PC-9 (cell line): ENCODE results near the gene DNAJC15. TPM values are rescaled to one million over a fixed set of nuclear protein-coding genes. Genes with fewer than 3 reads are reported as not detected.

Experiments
- BruUV-seq: library from RNA; stranded (reverse); fragments of 400-500 nt; replicated peaks from 2 replicates; lab custom pipeline; 2021; lab: Mats Ljungman, UMichigan
- CTCF ChIA-PET: fragments of 300-600 bp; sonication (Branson Sonifier 250); formaldehyde crosslinking; loops from one replicate; lab custom pipeline; 2022; ENCODE audit warnings: antibody characterized with exemption; lab: Charles Lee
- POLR2A ChIA-PET: fragments of 300-600 bp; sonication (Branson Sonifier 250); formaldehyde crosslinking; loops from one replicate; lab custom pipeline; 2022; ENCODE audit warnings: antibody characterized with exemption; ENCODE audit not compliant: unreplicated experiment; lab: Charles Lee
- DNase-seq, 2 experiments: peaks; one replicate each; pipeline versions ENCODE4 v3.0.0 to v3.0.0-alpha.2; 2015 to 2022; ENCODE audit warnings: mixed read lengths in 1 of 2
- H2AFZ ChIP-seq: fragments of 200-600 bp; sonication (generic); 2 replicates; pipeline ENCODE4 v1.8.1; 2017; ENCODE audit warnings: antibody characterized with exemption
- H3F3A ChIP-seq: fragments of 200-600 bp; sonication (generic); 2 replicates; pipeline ENCODE4 v1.8.1; 2017; ENCODE audit warnings: antibody characterized with exemption, mild to moderate bottlenecking, low read depth; ENCODE audit not compliant: insufficient read depth
- H3K27ac ChIP-seq: fragments of 200-600 bp; sonication (generic); 2 replicates; pipeline ENCODE4 v1.6.1; 2016; ENCODE audit warnings: mixed run types
- H3K27me3 ChIP-seq: fragments of 200-600 bp; sonication (generic); 2 replicates; pipeline ENCODE4 v1.6.1; 2016; ENCODE audit warnings: low read depth, mixed run types; ENCODE audit not compliant: insufficient read depth
- H3K36me3 ChIP-seq: fragments of 200-600 bp; sonication (generic); 2 replicates; pipeline ENCODE4 v1.6.1; 2016; ENCODE audit warnings: low read depth, mixed run types
- H3K4me1 ChIP-seq: fragments of 200-600 bp; sonication (generic); replicated peaks from 2 replicates; pipeline ENCODE4 v1.6.1; 2016; ENCODE audit warnings: mixed run types; ENCODE audit not compliant: insufficient read depth
- H3K4me2 ChIP-seq: fragments of 200-600 bp; sonication (generic); 2 replicates; pipeline ENCODE4 v1.6.1; 2017; ENCODE audit warnings: mixed run types
- H3K4me3 ChIP-seq: fragments of 200-600 bp; sonication (generic); 2 replicates; pipeline ENCODE4 v1.6.1; 2016; ENCODE audit warnings: mixed run types
- H3K79me2 ChIP-seq: fragments of 200-600 bp; sonication (generic); 2 replicates; pipeline ENCODE4 v1.6.1; 2017; ENCODE audit warnings: low read depth, mixed run types
- H3K9me2 ChIP-seq: fragments of 200-600 bp; sonication (generic); 2 replicates; pipeline ENCODE4 v1.8.1; 2017; ENCODE audit warnings: mild to moderate bottlenecking; ENCODE audit not compliant: insufficient read depth
- H3K9me3 ChIP-seq: fragments of 200-600 bp; sonication (generic); 2 replicates; pipeline ENCODE4 v1.8.1; 2016; ENCODE audit warnings: low read depth; ENCODE audit not compliant: insufficient read depth
- H4K20me1 ChIP-seq: fragments of 200-600 bp; sonication (generic); 2 replicates; pipeline ENCODE4 v1.8.1; 2017; ENCODE audit not compliant: insufficient read depth
- CTCF ChIP-seq: fragments of 200-600 bp; sonication (generic); conservative IDR thresholded peaks from 2 replicates; pipeline ENCODE4 v1.6.1; 2017; ENCODE audit warnings: mixed run types, antibody characterized with exemption, mild to moderate bottlenecking, moderate library complexity
- EZH2 ChIP-seq: fragments of 200-600 bp; sonication (generic); IDR thresholded peaks from 2 replicates; pipeline ENCODE4 v1.8.0; 2017; ENCODE audit warnings: antibody characterized with exemption, low read depth
- intact Hi-C: fragments of 100-400 bp; cut with micrococcal nuclease; formaldehyde crosslinking; loops from one replicate; pipeline ENCODE4 v1.10.0; 2022; ENCODE audit not compliant: unreplicated experiment
- total RNA-seq: library from RNA; stranded (reverse); gene quantifications from 2 replicates; pipeline ENCODE4 v1.2.3, GENCODE V29; 2021

The DNAJC15 gene
- total RNA-seq, 1 experiment from 2014 or later, result 14.8 TPM

GRCh38 chr13:43122791-43123190 lies 99.4 kb downstream of the DNAJC15 start:
- Histone ChIP-seq H3K4me2 (no peak overlapping the region), H4K20me1 (no peaks in the 10 kb centered on the region), H3K9me3 (no peaks in the 10 kb centered on the region), H3K27me3 (no peaks in the 10 kb centered on the region), H3K36me3 (no peaks in the 10 kb centered on the region), H3K4me3 (no peak overlapping the region), H3K9me2 (no peaks in the 10 kb centered on the region), H3K27ac (no peak overlapping the region), H3K4me1 (no peaks in the 10 kb centered on the region), H2AFZ (no peak overlapping the region), H3K79me2 (no peaks in the 10 kb centered on the region), H3F3A (no peaks in the 10 kb centered on the region)
- ChIA-PET CTCF (no interaction called here), POLR2A (interaction anchor here (0.8 kb wide), 1 partner anchor 11 kb away, joined by 7 read pairs; no protein-coding TSS in a partner anchor)
- intact Hi-C loops, result no loop called here
- no peak for TF ChIP-seq CTCF
- no peak for DNase-seq
- BruUV-seq, result no TSS peak

- Histone ChIP-seq H3K9me3 (no peaks in the 10 kb centered on the region), H3K27me3 (no peaks in the 10 kb centered on the region), H2AFZ (no peak overlapping the region), H3K4me1 (no peaks in the 10 kb centered on the region), H3K36me3 (no peaks in the 10 kb centered on the region), H3K79me2 (no peaks in the 10 kb centered on the region), H3K4me3 (no peak overlapping the region), H3K9me2 (no peaks in the 10 kb centered on the region), H3F3A (no peaks in the 10 kb centered on the region), H3K4me2 (no peak overlapping the region), H4K20me1 (no peaks in the 10 kb centered on the region), H3K27ac (no peak overlapping the region)
- BruUV-seq, result no TSS peak
- intact Hi-C loops, result no loop called here
- no peak for TF ChIP-seq CTCF
- TF ChIP-seq EZH2, result no peak
- DNase-seq, result no peak
- ChIA-PET POLR2A (no interaction called here), CTCF (no interaction called here)
These were observed 100.5 kb downstream of the DNAJC15 start for GRCh38 chr13:43123856-43124255.

GRCh38 chr13:43124490-43124889 lies 101.1 kb downstream of the DNAJC15 start:
- Histone ChIP-seq H3K4me1 (no peaks in the 10 kb centered on the region), H3K79me2 (no peaks in the 10 kb centered on the region), H2AFZ (no peak overlapping the region), H3K9me2 (no peaks in the 10 kb centered on the region), H3K36me3 (no peaks in the 10 kb centered on the region), H3K4me2 (no peak overlapping the region), H3K27me3 (no peaks in the 10 kb centered on the region), H3F3A (no peaks in the 10 kb centered on the region), H4K20me1 (no peaks in the 10 kb centered on the region), H3K4me3 (no peak overlapping the region), H3K27ac (no peak overlapping the region), H3K9me3 (no peaks in the 10 kb centered on the region)
- POLR2A ChIA-PET, result no interaction called here
- TF ChIP-seq CTCF (no peak), EZH2 (no peak)
- DNase-seq, result no peak
- no TSS peak for BruUV-seq
- CTCF ChIA-PET, result no interaction called here
- intact Hi-C loops, result no loop called here
